GM18520 (cell line): ENCODE results near the gene B4GALNT3.
"Not testable (repeated sequence)": the region's sequence is repeated elsewhere in the genome, so short reads cannot be mapped to it uniquely, and the experiment has no call there.

Experiments
- ATAC-seq: cut with Tn5 transposase; IDR thresholded peaks from one replicate; pipeline ENCODE4 v1.9.1; 2021; ENCODE audit not compliant: unreplicated experiment

The B4GALNT3 gene

DNA sequence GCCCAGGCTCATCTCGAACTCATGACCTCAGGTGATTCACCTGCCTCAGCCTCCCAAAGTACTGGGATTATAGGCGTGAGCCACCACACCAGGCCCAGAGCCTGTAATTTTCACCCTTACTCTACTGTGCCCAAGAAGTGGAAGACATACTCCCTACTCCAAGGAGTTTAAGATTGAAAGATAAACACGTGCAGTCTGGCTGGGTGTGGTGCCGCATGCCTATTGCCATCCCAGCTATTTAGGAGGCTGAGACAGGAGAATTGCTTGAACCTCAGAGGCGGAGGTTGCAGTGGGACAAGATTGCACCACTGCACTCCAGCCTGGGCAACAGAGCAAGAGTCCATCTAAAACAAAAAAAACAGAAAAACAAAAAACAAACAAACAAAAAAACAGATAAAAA is 113.5 kb downstream of the B4GALNT3 start:
- ATAC-seq: no peak

DNA sequence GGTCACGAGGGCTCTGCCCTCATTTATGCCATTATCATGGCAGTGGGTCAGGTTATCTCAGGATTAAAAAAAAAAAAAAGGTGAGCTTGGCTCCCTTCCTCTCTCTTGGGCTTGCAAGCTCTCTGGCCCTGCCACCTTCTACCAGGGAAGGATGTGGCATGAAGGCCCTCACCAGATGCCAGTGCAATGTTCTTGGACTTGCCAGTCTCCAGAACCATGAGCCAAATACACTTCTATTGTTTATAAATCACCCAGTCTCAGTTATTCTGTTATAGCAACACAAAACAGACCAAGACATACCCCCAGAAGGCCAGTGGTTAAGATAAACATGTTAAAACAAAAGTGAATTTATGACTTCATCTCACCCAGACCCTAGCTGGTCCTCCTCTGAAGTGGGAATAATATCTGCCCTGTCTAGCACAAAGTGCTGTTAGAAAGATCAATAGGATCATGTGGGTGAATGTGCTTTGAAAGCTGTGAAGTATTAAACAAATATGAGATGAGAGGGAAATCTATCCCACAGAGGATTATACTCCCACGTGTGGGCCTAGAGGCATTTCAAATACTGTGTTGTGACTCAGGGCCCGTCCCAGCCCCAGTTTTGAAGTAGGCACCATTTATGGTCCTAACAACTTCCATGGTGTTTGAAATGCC is 114.9 kb downstream of the B4GALNT3 start:
- no peak for ATAC-seq

DNA sequence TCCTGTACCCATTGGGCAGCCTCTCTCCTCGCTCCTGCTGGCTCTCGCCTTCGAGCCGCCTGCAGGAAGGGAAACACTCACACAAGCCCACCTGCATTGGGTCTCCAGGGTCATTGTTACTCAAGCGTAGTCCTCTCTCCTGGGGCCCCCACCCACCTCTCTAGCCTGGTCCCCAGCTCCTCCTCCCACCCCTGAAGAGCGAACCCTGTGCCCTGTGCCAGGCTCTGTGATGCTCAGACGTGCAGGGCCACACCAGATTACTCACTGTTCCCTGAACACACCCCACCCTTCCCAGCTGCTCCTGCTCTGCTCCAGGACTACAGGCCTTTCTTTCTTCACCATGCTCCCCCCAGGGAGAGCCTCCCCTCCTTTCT is 115.4 kb downstream of the B4GALNT3 start:
- ATAC-seq: no peak

DNA sequence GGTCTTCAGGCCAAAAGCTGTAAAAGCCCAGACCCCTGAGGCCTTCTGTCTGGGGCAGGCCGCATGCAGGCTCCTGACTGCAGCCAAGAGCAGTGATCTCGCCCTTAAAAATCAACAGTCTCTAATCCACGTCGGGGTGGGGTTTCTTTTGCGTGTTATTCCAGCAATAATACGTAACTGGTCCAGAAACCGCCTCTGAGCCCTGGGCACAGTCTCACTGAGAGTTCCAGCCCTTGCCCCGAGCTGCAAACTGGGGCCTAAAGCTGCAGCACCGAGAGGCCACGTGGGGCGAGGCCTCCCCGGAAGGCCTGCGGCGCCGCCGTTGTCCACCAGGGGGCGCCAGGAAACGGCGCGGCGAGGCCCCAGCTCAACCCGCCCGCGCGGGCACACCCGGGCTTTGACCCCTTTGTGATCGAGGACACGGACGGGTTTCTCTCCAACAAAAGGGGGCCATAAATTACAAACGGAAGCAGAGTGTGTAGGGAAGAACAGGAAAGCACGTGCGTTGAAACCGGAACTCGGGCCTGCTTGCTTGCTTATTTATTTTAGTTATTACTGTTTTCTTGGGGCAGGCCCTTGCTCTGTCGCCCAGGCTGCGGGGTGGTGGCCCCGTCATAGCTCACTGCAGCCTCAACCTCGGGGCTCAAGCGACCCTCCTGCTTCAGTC is 116.3 kb downstream of the B4GALNT3 start:
- no peak for ATAC-seq

DNA sequence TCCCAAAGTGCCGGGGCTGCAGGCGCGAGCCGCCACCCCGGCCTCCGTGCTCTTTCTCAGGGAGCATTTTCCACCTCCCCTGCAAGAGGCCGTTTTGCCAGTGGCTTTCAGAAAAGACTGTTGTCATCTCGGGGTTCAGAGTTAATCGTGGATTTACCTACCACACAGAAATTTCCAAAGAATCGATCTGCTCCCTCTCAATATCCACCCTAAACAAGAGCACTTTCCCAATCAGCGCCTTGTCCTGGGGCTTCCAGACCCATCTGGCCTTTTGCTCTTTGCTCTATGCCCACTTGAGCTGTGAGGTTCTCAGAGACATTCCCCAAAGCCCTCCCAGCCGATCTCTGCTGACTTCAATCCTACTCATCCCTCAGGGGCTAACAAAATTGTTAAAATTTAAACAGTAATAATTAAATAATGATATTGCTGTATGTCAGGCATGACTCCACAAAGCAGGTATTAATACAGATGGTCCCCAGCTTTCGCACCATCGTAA is 116.9 kb downstream of the B4GALNT3 start:
- ATAC-seq: no peak

GRCh38 chr12:577994-578747 is 118.4 kb downstream of the B4GALNT3 start:
- ATAC-seq: not testable (repeated sequence)

DNA sequence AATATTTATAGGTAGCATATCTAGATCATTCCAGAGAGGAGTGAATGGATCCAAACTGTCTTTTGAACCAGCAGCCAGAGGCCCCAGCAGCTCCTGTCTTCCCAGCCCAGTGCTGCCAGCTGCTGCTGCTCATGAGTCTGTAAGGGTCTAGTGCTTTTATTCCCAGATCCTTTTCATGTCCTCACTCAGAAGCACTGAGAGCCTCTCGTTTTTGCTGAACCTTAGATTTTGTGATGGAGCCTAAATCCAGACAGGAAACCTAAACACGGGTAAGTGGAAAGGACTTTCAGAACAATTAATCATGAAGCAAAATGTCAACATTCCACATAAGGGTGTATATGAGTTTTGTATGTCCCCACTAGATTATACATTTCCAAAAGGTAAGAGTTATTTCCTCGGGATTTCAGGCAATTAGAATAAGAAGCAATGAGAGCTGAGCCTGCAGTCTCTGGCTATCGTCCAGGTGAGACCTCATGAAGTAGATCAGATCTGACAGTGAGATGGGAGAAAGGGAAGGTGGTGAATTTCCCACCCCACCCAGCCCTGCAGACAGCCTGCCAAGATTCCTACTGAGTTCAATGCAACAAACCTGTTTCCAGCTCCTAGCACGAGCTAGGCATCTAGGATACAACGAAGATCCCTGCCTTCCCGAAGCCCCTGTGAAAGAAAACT is 119.1 kb downstream of the B4GALNT3 start:
- no peak for ATAC-seq

DNA sequence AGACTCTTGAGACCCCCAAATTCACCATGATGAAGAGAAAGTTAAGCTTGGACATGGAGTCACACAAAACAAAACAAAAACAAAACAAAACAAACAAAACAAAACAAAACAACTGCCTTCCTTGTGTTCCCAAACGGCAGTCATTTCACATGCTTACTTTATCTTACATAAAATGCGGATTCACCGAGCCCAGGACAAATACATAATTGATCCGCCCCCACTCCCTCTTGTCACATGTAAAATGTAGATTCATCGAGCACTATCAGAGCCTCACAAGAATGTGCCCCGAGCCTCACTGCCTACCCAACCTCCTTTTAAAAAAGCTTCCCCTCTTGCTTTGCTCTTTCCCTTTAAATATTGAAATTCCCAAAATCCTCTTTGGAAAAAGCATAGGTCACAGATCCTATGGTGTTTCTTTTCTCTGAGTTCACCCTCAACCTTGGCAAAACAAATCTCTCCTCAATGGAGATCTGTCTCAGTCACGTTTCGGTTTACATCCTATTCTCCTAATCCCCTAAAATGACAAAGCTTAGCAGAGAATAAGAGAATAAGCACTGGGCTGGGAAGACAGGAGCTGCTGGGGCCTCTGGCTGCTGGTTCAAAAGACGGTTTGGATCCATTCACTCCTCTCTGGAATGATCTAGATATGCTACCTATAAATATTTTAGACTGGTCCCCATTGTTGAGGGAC is 119.8 kb downstream of the B4GALNT3 start:
- no peak for ATAC-seq

DNA sequence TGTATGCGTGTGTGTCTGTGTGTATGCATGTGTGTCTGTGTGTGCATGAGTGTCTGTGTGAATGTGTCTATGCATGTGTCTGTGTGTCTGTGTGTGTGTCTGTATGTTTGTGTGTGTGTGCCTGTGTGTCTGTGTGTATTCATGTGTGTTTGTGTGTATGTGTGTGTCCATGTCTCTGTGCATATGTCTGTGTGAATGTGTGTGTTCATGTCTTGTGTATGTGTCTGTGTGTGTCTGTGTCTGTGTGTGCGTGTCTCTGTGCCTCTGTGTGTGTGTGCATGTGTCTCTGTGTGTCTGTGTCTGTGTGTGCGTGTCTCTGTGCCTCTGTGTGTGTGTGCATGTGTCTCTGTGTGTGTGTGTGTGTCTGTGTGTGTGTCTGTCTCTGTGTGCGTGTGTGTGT is 121.1 kb downstream of the B4GALNT3 start:
- no peak for ATAC-seq

GRCh38 chr12:581321-581720 is 121.6 kb downstream of the B4GALNT3 start:
- no peak for ATAC-seq

GRCh38 chr12:581746-582145 is 122.0 kb downstream of the B4GALNT3 start:
- ATAC-seq: no peak

DNA sequence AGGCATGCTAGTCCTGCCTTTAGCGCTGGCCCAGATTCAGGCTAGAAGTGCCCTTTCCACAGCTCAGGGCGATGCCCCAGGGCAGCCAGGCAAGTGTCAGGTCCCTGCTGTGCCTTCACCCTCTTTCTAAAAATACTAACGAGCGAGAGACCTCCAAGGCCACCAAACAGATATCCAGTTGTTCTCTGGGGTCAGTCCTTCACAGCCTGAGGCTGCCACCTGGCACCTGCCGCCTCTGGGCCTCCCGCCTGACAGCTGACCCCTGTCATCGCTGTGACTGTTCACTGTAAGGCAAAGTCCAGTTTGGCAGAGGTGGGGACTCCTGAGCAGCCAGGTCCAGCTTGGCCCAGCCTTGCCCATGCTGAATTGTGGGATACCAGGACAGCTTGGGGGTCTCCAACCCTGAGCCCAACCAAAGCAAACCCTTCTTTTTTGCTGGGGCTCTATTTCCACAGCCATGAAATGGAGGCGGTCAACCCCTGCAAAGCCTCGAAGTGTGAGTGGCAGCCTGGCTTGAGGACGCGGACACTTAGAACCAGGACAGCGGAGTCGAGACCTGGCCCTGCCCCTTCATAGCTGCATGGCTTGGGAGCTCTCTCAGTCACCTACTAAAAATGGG is 123.6 kb downstream of the B4GALNT3 start:
- no peak for ATAC-seq

DNA sequence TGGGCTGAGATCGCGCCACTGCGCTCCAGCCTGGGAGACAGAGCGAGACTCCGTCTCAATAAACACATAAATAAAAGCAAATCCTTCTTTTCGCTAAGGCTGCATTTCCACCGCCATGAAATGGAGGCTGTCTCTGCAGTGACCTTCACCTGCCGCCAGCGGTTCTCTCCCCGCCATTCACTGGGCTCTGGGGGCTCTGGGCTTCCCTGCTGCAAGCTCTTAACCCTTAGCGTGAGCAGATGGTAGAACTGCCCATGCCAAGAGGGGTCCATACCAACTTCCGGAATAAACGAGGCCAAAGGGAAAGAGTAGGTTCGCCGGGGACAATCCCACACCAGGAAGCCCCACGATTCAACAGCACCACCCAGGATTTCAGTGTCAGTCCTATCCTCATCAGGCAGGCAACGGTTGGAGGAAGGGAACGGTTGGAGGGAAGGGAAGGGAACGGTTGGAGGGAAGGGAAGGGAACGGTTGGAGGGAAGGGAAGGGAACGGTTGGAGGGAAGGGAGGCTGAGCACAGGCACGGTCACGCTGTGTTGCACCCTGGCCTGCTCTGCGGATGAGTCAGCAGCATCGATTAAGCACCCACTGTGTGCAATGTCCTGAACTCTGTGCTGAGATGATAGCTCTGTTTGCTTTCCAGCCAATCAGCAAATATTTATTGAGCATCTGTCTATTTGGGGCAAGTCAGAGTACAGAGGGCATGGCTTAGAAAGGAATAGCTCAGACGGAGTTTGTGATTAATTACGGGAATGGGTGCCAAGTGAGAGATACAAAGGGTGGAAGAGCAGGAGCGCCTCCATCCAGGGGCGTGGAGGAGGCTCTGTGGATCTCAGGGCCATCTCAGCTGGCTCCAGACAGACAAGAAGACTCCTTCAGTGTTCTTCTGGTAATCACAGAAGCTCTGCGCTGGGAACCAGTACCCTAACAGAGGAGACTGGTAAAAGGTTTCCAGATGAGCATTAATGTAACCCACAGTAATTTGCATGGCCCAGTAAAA is 125.6 kb downstream of the B4GALNT3 start:
- ATAC-seq: no peak

GRCh38 chr12:586318-587071 is 126.8 kb downstream of the B4GALNT3 start:
- no peak for ATAC-seq

- no peak for ATAC-seq
Observed at GRCh38 chr12:587132-588023, 127.6 kb downstream of the B4GALNT3 start.

DNA sequence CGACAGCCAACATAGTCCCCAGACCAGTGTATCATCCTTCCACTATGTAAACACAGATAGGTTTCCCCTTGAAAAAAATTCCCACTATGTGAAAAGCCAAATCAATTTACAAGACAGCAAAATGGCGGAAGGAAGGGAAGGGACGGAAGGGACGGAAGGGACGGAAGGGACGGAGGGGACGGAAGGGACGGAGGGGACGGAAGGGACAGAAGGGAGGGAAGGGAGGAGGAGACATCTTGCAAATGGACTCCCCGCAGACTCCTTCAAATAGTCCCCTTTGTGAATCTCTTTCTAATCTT is 128.2 kb downstream of the B4GALNT3 start:
- no peak for ATAC-seq

GRCh38 chr12:588646-589045 is 128.9 kb downstream of the B4GALNT3 start:
- ATAC-seq: no peak
